HEK293T (cell line): ENCODE measurements around the gene IL19.

Experiments used
- ARNT ChIP-seq: fragments of 450-650 bp; IDR thresholded peaks from 2 replicates; pipeline ENCODE4 v1.6.1; 2017; ENCODE audit warnings: mild to moderate bottlenecking
- BHLHE40 ChIP-seq: fragments of 450-650 bp; IDR thresholded peaks from 2 replicates; pipeline ENCODE4 v1.6.1; 2016; ENCODE audit warnings: mild to moderate bottlenecking, moderate library complexity, borderline replicate concordance
- CTBP1 ChIP-seq: fragments of 450-650 bp; IDR thresholded peaks from 2 replicates; pipeline ENCODE4 v1.6.1; 2016; ENCODE audit warnings: borderline replicate concordance
- ELF4 ChIP-seq: fragments of 450-650 bp; IDR thresholded peaks from 2 replicates; pipeline ENCODE4 v1.6.1; 2017; ENCODE audit warnings: antibody characterized with exemption
- FOXA1 ChIP-seq: fragments of 450-650 bp; IDR thresholded peaks from 2 replicates; pipeline ENCODE4 v1.6.1; 2016; ENCODE audit warnings: mild to moderate bottlenecking
- FOXK2 ChIP-seq: fragments of 450-650 bp; IDR thresholded peaks from 2 replicates; pipeline ENCODE4 v1.6.1; 2016; ENCODE audit warnings: mild to moderate bottlenecking
- FOXM1 ChIP-seq: fragments of 450-650 bp; IDR thresholded peaks from 2 replicates; pipeline ENCODE4 v1.6.1; 2017; ENCODE audit warnings: mild to moderate bottlenecking, borderline replicate concordance
- L3MBTL2 ChIP-seq: fragments of 450-650 bp; conservative IDR thresholded peaks from 2 replicates; pipeline ENCODE4 v1.6.1; 2016; ENCODE audit warnings: mild to moderate bottlenecking
- PKNOX1 ChIP-seq: fragments of 450-650 bp; IDR thresholded peaks from 2 replicates; pipeline ENCODE4 v1.6.1; 2016
- SP1 ChIP-seq: fragments of 450-650 bp; IDR thresholded peaks from 2 replicates; pipeline ENCODE4 v1.6.1; 2017
- SUZ12 ChIP-seq: fragments of 450-650 bp; IDR thresholded peaks from 2 replicates; pipeline ENCODE4 v1.6.1; 2016; ENCODE audit warnings: mild to moderate bottlenecking
- TARDBP ChIP-seq: fragments of 450-650 bp; IDR thresholded peaks from 2 replicates; pipeline ENCODE4 v1.6.1; 2016
- ZNF384 ChIP-seq: fragments of 450-650 bp; IDR thresholded peaks from 2 replicates; pipeline ENCODE4 v1.6.1; 2016

GRCh38 chr1:206882555-206882954, 112.0 kb downstream of the IL19 start:
- TF ChIP-seq PKNOX1 (no peak), SP1 (no peak), FOXK2 (no peak), BHLHE40 (no peak), ZNF384 (no peak), TARDBP (no peak), FOXA1 (no peak), ARNT (no peak), CTBP1 (no peak), SUZ12 (no peak), ELF4 (no peak), FOXM1 (no peak), L3MBTL2 (no peak)
